PC-9 (cell line): Measurements from ENCODE around the gene ATP1A1. TPM values are rescaled to one million over a fixed set of nuclear protein-coding genes. Genes with fewer than 3 reads are reported as not detected.
A peak's percentile ranks its signal among the peaks of the same experiment; 100 is the strongest.

Experiments
- BruUV-seq: library from RNA; stranded (reverse); fragments of 400-500 nt; replicated peaks from 2 replicates; lab custom pipeline; 2021; lab: Mats Ljungman, UMichigan
- CTCF ChIA-PET: fragments of 300-600 bp; sonication (Branson Sonifier 250); formaldehyde crosslinking; loops from one replicate; lab custom pipeline; 2022; ENCODE audit warnings: antibody characterized with exemption; lab: Charles Lee
- POLR2A ChIA-PET: fragments of 300-600 bp; sonication (Branson Sonifier 250); formaldehyde crosslinking; loops from one replicate; lab custom pipeline; 2022; ENCODE audit warnings: antibody characterized with exemption; ENCODE audit not compliant: unreplicated experiment; lab: Charles Lee
- DNase-seq, 2 experiments: peaks; one replicate each; pipeline versions ENCODE4 v3.0.0 to v3.0.0-alpha.2; 2015 to 2022; ENCODE audit warnings: mixed read lengths in 1 of 2
- H2AFZ ChIP-seq: fragments of 200-600 bp; sonication (generic); 2 replicates; pipeline ENCODE4 v1.8.1; 2017; ENCODE audit warnings: antibody characterized with exemption
- H3F3A ChIP-seq: fragments of 200-600 bp; sonication (generic); 2 replicates; pipeline ENCODE4 v1.8.1; 2017; ENCODE audit warnings: antibody characterized with exemption, mild to moderate bottlenecking, low read depth; ENCODE audit not compliant: insufficient read depth
- H3K27ac ChIP-seq: fragments of 200-600 bp; sonication (generic); 2 replicates; pipeline ENCODE4 v1.6.1; 2016; ENCODE audit warnings: mixed run types
- H3K27me3 ChIP-seq: fragments of 200-600 bp; sonication (generic); 2 replicates; pipeline ENCODE4 v1.6.1; 2016; ENCODE audit warnings: low read depth, mixed run types; ENCODE audit not compliant: insufficient read depth
- H3K36me3 ChIP-seq: fragments of 200-600 bp; sonication (generic); 2 replicates; pipeline ENCODE4 v1.6.1; 2016; ENCODE audit warnings: low read depth, mixed run types
- H3K4me1 ChIP-seq: fragments of 200-600 bp; sonication (generic); replicated peaks from 2 replicates; pipeline ENCODE4 v1.6.1; 2016; ENCODE audit warnings: mixed run types; ENCODE audit not compliant: insufficient read depth
- H3K4me2 ChIP-seq: fragments of 200-600 bp; sonication (generic); 2 replicates; pipeline ENCODE4 v1.6.1; 2017; ENCODE audit warnings: mixed run types
- H3K4me3 ChIP-seq: fragments of 200-600 bp; sonication (generic); 2 replicates; pipeline ENCODE4 v1.6.1; 2016; ENCODE audit warnings: mixed run types
- H3K79me2 ChIP-seq: fragments of 200-600 bp; sonication (generic); 2 replicates; pipeline ENCODE4 v1.6.1; 2017; ENCODE audit warnings: low read depth, mixed run types
- H3K9me2 ChIP-seq: fragments of 200-600 bp; sonication (generic); 2 replicates; pipeline ENCODE4 v1.8.1; 2017; ENCODE audit warnings: mild to moderate bottlenecking; ENCODE audit not compliant: insufficient read depth
- H3K9me3 ChIP-seq: fragments of 200-600 bp; sonication (generic); 2 replicates; pipeline ENCODE4 v1.8.1; 2016; ENCODE audit warnings: low read depth; ENCODE audit not compliant: insufficient read depth
- H4K20me1 ChIP-seq: fragments of 200-600 bp; sonication (generic); 2 replicates; pipeline ENCODE4 v1.8.1; 2017; ENCODE audit not compliant: insufficient read depth
- CTCF ChIP-seq: fragments of 200-600 bp; sonication (generic); conservative IDR thresholded peaks from 2 replicates; pipeline ENCODE4 v1.6.1; 2017; ENCODE audit warnings: mixed run types, antibody characterized with exemption, mild to moderate bottlenecking, moderate library complexity
- EZH2 ChIP-seq: fragments of 200-600 bp; sonication (generic); IDR thresholded peaks from 2 replicates; pipeline ENCODE4 v1.8.0; 2017; ENCODE audit warnings: antibody characterized with exemption, low read depth
- intact Hi-C: fragments of 100-400 bp; cut with micrococcal nuclease; formaldehyde crosslinking; loops from one replicate; pipeline ENCODE4 v1.10.0; 2022; ENCODE audit not compliant: unreplicated experiment
- total RNA-seq: library from RNA; stranded (reverse); gene quantifications from 2 replicates; pipeline ENCODE4 v1.2.3, GENCODE V29; 2021

ATP1A1 gene
- total RNA-seq, 1 experiment from 2014 or later = 399 TPM

GRCh38 chr1:116400780-116401179 is 27.7 kb downstream of the ATP1A1 start:
- H3K9me3 ChIP-seq = no peaks in the 10 kb centered on the region
- CTCF ChIA-PET = no interaction called here
- H3K4me3 ChIP-seq = no peak overlapping the region
- H3K9me2 ChIP-seq = no peaks in the 10 kb centered on the region
- H2AFZ ChIP-seq = no peak overlapping the region
- H4K20me1 ChIP-seq = peaks cover 18% of the 10 kb centered on the region
- no peaks in the 10 kb centered on the region for H3K79me2 ChIP-seq
- no TSS peak for BruUV-seq
- no peak for TF ChIP-seq EZH2
- TF ChIP-seq CTCF = no peak
- peaks cover 92% of the 10 kb centered on the region for H3F3A ChIP-seq
- DNase-seq = no peak
- H3K4me2 ChIP-seq = no peak overlapping the region
- intact Hi-C loops = no loop called here
- no peaks in the 10 kb centered on the region for H3K27me3 ChIP-seq
- H3K4me1 ChIP-seq = peaks cover 15% of the 10 kb centered on the region; the same call in 1 of the 2 replicates
- no peak overlapping the region for H3K27ac ChIP-seq
- POLR2A ChIA-PET = no interaction called here
- H3K36me3 ChIP-seq = peaks cover 99% of the 10 kb centered on the region

- TF ChIP-seq EZH2 (no peak), CTCF (no peak)
- no peaks in the 10 kb centered on the region for H3K9me3 ChIP-seq
- H3F3A ChIP-seq = peaks cover 94% of the 10 kb centered on the region
- peaks cover 15% of the 10 kb centered on the region; the same call in 1 of the 2 replicates for H3K4me1 ChIP-seq
- no peaks in the 10 kb centered on the region for H3K9me2 ChIP-seq
- H3K4me2 ChIP-seq = no peak overlapping the region
- H3K36me3 ChIP-seq = peaks cover 99% of the 10 kb centered on the region
- no peak overlapping the region for H3K4me3 ChIP-seq
- intact Hi-C loops = no loop called here
- peak overlapping the region; percentile 16 for H3K27ac ChIP-seq
- H4K20me1 ChIP-seq = peaks cover 16% of the 10 kb centered on the region
- no peak overlapping the region for H2AFZ ChIP-seq
- no TSS peak for BruUV-seq
- no peak for DNase-seq
- H3K79me2 ChIP-seq = no peaks in the 10 kb centered on the region
- ChIA-PET POLR2A (interaction anchor here (0.6 kb wide), 1 partner anchor 16 kb away, joined by 24 read pairs; no protein-coding TSS in a partner anchor), CTCF (no interaction called here)
- no peaks in the 10 kb centered on the region for H3K27me3 ChIP-seq
Observed at GRCh38 chr1:116401646-116402176, 28.7 kb downstream of the ATP1A1 start.

GRCh38 chr1:116402333-116402732 is 29.3 kb downstream of the ATP1A1 start:
- H3K4me3 ChIP-seq = no peak overlapping the region
- ChIA-PET POLR2A (no interaction called here), CTCF (no interaction called here)
- peaks cover 15% of the 10 kb centered on the region; the same call in 1 of the 2 replicates for H3K4me1 ChIP-seq
- peaks cover 97% of the 10 kb centered on the region for H3F3A ChIP-seq
- H3K36me3 ChIP-seq = peaks cover 100% of the 10 kb centered on the region
- H3K9me3 ChIP-seq = no peaks in the 10 kb centered on the region
- peak overlapping the region; percentile 16; the same call in 1 of the 2 replicates for H3K27ac ChIP-seq
- no peak overlapping the region for H2AFZ ChIP-seq
- intact Hi-C loops = no loop called here
- no peaks in the 10 kb centered on the region for H3K79me2 ChIP-seq
- H3K27me3 ChIP-seq = no peaks in the 10 kb centered on the region
- DNase-seq = no peak
- H4K20me1 ChIP-seq = peaks cover 16% of the 10 kb centered on the region
- no peaks in the 10 kb centered on the region for H3K9me2 ChIP-seq
- no peak overlapping the region for H3K4me2 ChIP-seq
- BruUV-seq = no TSS peak
- no peak for TF ChIP-seq EZH2
- no peak for TF ChIP-seq CTCF
